GDM1 (cell line): ENCODE measurements around the gene OGFOD2.

Source experiments
- DNase-seq: peaks from one replicate; lab custom pipeline; 2025; lab: John Stamatoyannopoulos, UW

Gene OGFOD2

GRCh38 chr12:122977655-122978392, 2.8 kb downstream of the OGFOD2 start:
- no peak for DNase-seq

- DNase-seq: no peak
Observed at GRCh38 chr12:122978507-122978955, 3.5 kb downstream of the OGFOD2 start.

- no peak for DNase-seq
Observed at GRCh38 chr12:122979001-122979907, 4.2 kb downstream of the OGFOD2 start.

- DNase-seq: no peak
Observed at GRCh38 chr12:122979908-122980182, 4.8 kb downstream of the OGFOD2 start.

GRCh38 chr12:122980183-122981035, 5.4 kb downstream of the OGFOD2 start, which contains the start of gene ARL6IP4:
TSS of gene ARL6IP4 (plus strand) at chr12:122980681. CDS start at chr12:122981140, 459 bp downstream.
- peak; percentile 64 for DNase-seq

GRCh38 chr12:122981036-122981471, 6.0 kb downstream of the OGFOD2 start:
- no peak for DNase-seq

GRCh38 chr12:122981587-122982476, 6.8 kb downstream of the OGFOD2 start:
- no peak for DNase-seq

- no peak for DNase-seq
Observed at GRCh38 chr12:122982477-122982815, 7.4 kb downstream of the OGFOD2 start.

GRCh38 chr12:122982963-122983788, 8.1 kb downstream of the OGFOD2 start:
- no peak for DNase-seq

GRCh38 chr12:122983789-122984515, 8.9 kb downstream of the OGFOD2 start:
- no peak for DNase-seq

- no peak for DNase-seq
Observed at GRCh38 chr12:122984612-122985337, 9.7 kb downstream of the OGFOD2 start.

- DNase-seq: no peak
Observed at GRCh38 chr12:122985338-122986257, 10.6 kb downstream of the OGFOD2 start.

GRCh38 chr12:122986258-122986871, 11.3 kb downstream of the OGFOD2 start:
- DNase-seq: no peak

- no peak for DNase-seq
Observed at GRCh38 chr12:122987086-122987951, 12.3 kb downstream of the OGFOD2 start.

- DNase-seq: no peak
Observed at GRCh38 chr12:122988036-122988435, 13.0 kb downstream of the OGFOD2 start.

- no peak for DNase-seq
Observed at GRCh38 chr12:122988612-122989212, 13.7 kb downstream of the OGFOD2 start.
